ENCODE measurements around the gene ECI2. TPM values are rescaled to one million over a fixed set of nuclear protein-coding genes. Genes with fewer than 3 reads are reported as not detected.
A peak's percentile ranks its signal among the peaks of the same experiment; 100 is the strongest.

The ECI2 gene
- polyA plus RNA-seq, 2 donors = 7.1 to 19.5 TPM

DNA sequence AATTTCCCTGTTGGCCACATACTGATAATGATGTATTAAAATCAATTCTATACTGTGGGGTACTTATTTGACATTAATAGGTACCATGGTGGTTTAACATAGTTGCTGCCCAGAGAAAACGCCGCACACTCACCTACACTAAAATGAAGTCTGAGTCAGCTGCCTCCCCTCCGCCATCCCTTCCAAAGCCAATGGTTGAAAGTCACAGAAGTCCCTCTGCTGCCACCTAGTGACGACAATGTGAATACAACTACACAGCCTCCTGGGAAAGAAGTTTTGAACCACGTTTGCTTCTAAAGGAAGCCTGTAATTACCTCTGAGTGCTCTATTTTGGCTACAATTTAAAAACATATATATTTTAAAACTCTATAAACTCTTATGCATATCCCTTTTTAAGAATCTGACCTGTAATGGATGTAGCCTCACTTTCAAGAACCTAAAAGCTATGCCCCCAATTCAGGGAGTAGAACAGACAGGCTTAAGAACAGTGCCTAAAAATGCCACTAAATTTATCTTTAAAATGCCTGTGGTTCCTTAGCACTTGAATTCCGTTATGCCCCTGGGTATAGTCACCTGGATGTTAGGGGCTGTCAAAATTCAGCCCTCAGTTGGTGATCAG is 20.6 kb upstream of the ECI2 start:
- Histone ChIP-seq H3K4me3 (ENCODE audit: low read depth in 1 of 2, low read length in 2 of 2) (no peak overlapping the region), H3K27ac (ENCODE audit: low read depth in 2 of 2, low read length in 1 of 2) (no peak overlapping the region), H3K9me3 (ENCODE audit: control insufficient read depth in 2 of 2, insufficient read depth in 1 of 2, low read depth in 1 of 2, low read length in 1 of 2) (no peaks in the 10 kb centered on the region), H3K4me1 (ENCODE audit: control insufficient read depth in 2 of 2, insufficient read depth in 2 of 2, low read length in 1 of 2) (no peaks in the 10 kb centered on the region), H3K36me3 (ENCODE audit: control insufficient read depth in 2 of 2, insufficient read depth in 2 of 2, low read length in 1 of 2) (no peaks in the 10 kb centered on the region), H3K27me3 (ENCODE audit: control insufficient read depth in 1 of 2, insufficient read depth in 2 of 2, low read length in 2 of 2) (no peaks in the 10 kb centered on the region)
- 1 to 2% methylated on average over 6 of the region's 6 CpGs for WGBS, 2 donors

GRCh38 chr6:4153514-4153985 is 18.2 kb upstream of the ECI2 start:
- Histone ChIP-seq H3K9me3 (ENCODE audit: control insufficient read depth in 2 of 2, insufficient read depth in 1 of 2, low read depth in 1 of 2, low read length in 1 of 2) (no peaks in the 10 kb centered on the region), H3K4me3 (ENCODE audit: low read depth in 1 of 2, low read length in 2 of 2) (no peak overlapping the region), H3K36me3 (ENCODE audit: control insufficient read depth in 2 of 2, insufficient read depth in 2 of 2, low read length in 1 of 2) (no peaks in the 10 kb centered on the region), H3K4me1 (ENCODE audit: control insufficient read depth in 2 of 2, insufficient read depth in 2 of 2, low read length in 1 of 2) (no peaks in the 10 kb centered on the region), H3K27me3 (ENCODE audit: control insufficient read depth in 1 of 2, insufficient read depth in 2 of 2, low read length in 2 of 2) (no peaks in the 10 kb centered on the region), H3K27ac (ENCODE audit: low read depth in 2 of 2, low read length in 1 of 2) (no peak overlapping the region)
- 85 to 90% methylated on average over 6 of the region's 6 CpGs for WGBS, 2 donors

- Histone ChIP-seq H3K36me3 (ENCODE audit: control insufficient read depth in 2 of 2, insufficient read depth in 2 of 2, low read length in 1 of 2) (no peaks in the 10 kb centered on the region), H3K4me3 (ENCODE audit: low read depth in 1 of 2, low read length in 2 of 2) (no peak overlapping the region), H3K4me1 (ENCODE audit: control insufficient read depth in 2 of 2, insufficient read depth in 2 of 2, low read length in 1 of 2) (no peaks in the 10 kb centered on the region), H3K27me3 (ENCODE audit: control insufficient read depth in 1 of 2, insufficient read depth in 2 of 2, low read length in 2 of 2) (no peaks in the 10 kb centered on the region), H3K9me3 (ENCODE audit: control insufficient read depth in 2 of 2, insufficient read depth in 1 of 2, low read depth in 1 of 2, low read length in 1 of 2) (no peaks in the 10 kb centered on the region), H3K27ac (ENCODE audit: low read depth in 2 of 2, low read length in 1 of 2) (no peak overlapping the region)
- WGBS, 2 donors = 83 to 87% methylated on average over 2 of the region's 2 CpGs
Measured at GRCh38 chr6:4145083-4145482, 9.7 kb upstream of the ECI2 start.

- Histone ChIP-seq H3K4me1 (ENCODE audit: control insufficient read depth in 2 of 2, insufficient read depth in 2 of 2, low read length in 1 of 2) (no peaks in the 10 kb centered on the region), H3K36me3 (ENCODE audit: control insufficient read depth in 2 of 2, insufficient read depth in 2 of 2, low read length in 1 of 2) (no peaks in the 10 kb centered on the region), H3K4me3 (ENCODE audit: low read depth in 1 of 2, low read length in 2 of 2) (no peak overlapping the region), H3K27me3 (ENCODE audit: control insufficient read depth in 1 of 2, insufficient read depth in 2 of 2, low read length in 2 of 2) (no peaks in the 10 kb centered on the region), H3K9me3 (ENCODE audit: control insufficient read depth in 2 of 2, insufficient read depth in 1 of 2, low read depth in 1 of 2, low read length in 1 of 2) (no peaks in the 10 kb centered on the region), H3K27ac (ENCODE audit: low read depth in 2 of 2, low read length in 1 of 2) (no peak overlapping the region)
- WGBS, 2 donors = 76 to 83% methylated on average over 3 of the region's 3 CpGs
Measured at GRCh38 chr6:4139272-4139671, 3.9 kb upstream of the ECI2 start.

- no peaks in the 10 kb centered on the region for H3K27me3 ChIP-seq (ENCODE audit: control insufficient read depth in 1 of 2, insufficient read depth in 2 of 2, low read length in 2 of 2)
- H3K4me1 ChIP-seq (ENCODE audit: control insufficient read depth in 2 of 2, insufficient read depth in 2 of 2, low read length in 1 of 2) = peaks cover 0 to 2% of the 10 kb centered on the region in 2 donors
- no peak overlapping the region for H3K27ac ChIP-seq (ENCODE audit: low read depth in 2 of 2, low read length in 1 of 2)
- no peaks in the 10 kb centered on the region for H3K9me3 ChIP-seq (ENCODE audit: control insufficient read depth in 2 of 2, insufficient read depth in 1 of 2, low read depth in 1 of 2, low read length in 1 of 2)
- 83 to 87% methylated on average over 3 of the region's 3 CpGs for WGBS, 2 donors
- no peaks in the 10 kb centered on the region for H3K36me3 ChIP-seq (ENCODE audit: control insufficient read depth in 2 of 2, insufficient read depth in 2 of 2, low read length in 1 of 2)
- no peak overlapping the region for H3K4me3 ChIP-seq (ENCODE audit: low read depth in 1 of 2, low read length in 2 of 2)
Measured at GRCh38 chr6:4138186-4138585, 2.8 kb upstream of the ECI2 start.

DNA sequence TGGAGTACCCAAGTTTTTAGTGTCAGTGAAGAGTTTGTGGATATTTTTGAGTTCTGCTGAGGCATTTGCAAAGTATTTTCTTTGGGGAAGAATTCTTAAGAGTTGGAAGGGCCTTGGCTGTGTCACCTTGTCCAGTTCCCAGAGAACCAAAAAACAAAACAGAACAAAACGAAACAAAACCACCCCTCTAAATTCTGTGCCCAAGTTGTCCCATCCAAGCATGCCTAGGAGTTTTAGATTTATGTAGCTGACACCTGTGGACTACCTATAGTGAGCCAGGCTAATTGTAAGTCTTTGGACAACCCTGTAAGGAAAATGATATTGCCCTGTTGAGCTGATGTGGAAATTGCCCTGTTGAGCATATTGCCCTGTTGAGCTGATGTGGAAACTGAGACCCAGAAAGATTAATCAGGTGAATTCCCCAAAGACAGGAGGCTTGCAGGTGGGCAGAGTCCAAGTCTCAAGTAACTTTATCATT is 1.0 kb upstream of the ECI2 start:
- WGBS, 2 donors = 7 to 9% methylated on average over 1 of the region's 1 CpG
- H3K27me3 ChIP-seq (ENCODE audit: control insufficient read depth in 1 of 2, insufficient read depth in 2 of 2, low read length in 2 of 2) = no peaks in the 10 kb centered on the region

DNA sequence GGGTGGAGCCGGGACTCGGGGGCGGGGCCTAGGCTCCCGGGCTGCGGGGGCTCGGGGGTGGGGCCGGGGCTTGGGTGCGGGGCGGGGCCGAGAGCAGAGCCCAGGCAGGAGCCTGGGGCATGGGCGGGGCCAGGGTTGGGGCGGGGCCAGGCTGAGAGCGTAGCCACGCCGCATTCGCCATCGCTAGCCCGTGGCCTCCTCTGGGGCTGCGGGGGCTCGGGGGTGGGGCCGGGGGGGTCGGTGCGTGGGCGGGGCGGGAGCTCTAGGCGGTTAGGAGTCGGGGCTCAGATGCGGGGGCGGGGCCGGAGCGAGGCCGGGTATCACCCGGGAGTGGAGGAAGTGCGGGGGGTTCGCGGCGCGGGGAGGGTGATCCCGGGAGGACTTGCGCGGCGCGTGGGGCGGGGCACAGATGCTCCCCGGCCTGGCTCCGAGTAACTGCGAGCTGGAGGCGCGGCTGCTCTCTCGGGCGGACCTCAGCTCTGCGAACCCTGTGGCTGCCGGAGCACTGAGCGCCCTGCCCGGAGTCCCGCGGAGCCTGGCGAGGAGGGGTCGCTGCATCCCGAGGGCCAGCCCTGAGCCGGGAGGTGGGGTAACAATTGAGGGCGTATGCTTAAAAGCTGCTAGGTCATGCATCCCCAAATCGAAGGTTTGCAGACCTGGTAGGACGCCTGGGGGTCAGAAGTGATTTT is 434 bp upstream of the ECI2 start:
- peak overlapping the region; percentile 72 to 73 for H3K4me3 ChIP-seq (ENCODE audit: low read depth in 1 of 2, low read length in 2 of 2)
- 0 to 1% methylated on average over 39 to 64 of the region's 64 CpGs for whole genome bisulfite sequencing, 2 donors
- H3K36me3 ChIP-seq (ENCODE audit: control insufficient read depth in 2 of 2, insufficient read depth in 2 of 2, low read length in 1 of 2) = no peaks in the 10 kb centered on the region

More for the DNA sequence above, 1.0 kb upstream of the ECI2 start:
- peak overlapping the region; percentile 80 to 83 for H3K27ac ChIP-seq (ENCODE audit: low read depth in 2 of 2, low read length in 1 of 2)
- H3K36me3 ChIP-seq (ENCODE audit: control insufficient read depth in 2 of 2, insufficient read depth in 2 of 2, low read length in 1 of 2) = no peaks in the 10 kb centered on the region
- peaks cover 0 to 2% of the 10 kb centered on the region in 2 donors for H3K4me1 ChIP-seq (ENCODE audit: control insufficient read depth in 2 of 2, insufficient read depth in 2 of 2, low read length in 1 of 2)
- peak overlapping the region; percentile 72 to 73 for H3K4me3 ChIP-seq (ENCODE audit: low read depth in 1 of 2, low read length in 2 of 2)
- no peaks in the 10 kb centered on the region for H3K9me3 ChIP-seq (ENCODE audit: control insufficient read depth in 2 of 2, insufficient read depth in 1 of 2, low read depth in 1 of 2, low read length in 1 of 2)

DNA sequence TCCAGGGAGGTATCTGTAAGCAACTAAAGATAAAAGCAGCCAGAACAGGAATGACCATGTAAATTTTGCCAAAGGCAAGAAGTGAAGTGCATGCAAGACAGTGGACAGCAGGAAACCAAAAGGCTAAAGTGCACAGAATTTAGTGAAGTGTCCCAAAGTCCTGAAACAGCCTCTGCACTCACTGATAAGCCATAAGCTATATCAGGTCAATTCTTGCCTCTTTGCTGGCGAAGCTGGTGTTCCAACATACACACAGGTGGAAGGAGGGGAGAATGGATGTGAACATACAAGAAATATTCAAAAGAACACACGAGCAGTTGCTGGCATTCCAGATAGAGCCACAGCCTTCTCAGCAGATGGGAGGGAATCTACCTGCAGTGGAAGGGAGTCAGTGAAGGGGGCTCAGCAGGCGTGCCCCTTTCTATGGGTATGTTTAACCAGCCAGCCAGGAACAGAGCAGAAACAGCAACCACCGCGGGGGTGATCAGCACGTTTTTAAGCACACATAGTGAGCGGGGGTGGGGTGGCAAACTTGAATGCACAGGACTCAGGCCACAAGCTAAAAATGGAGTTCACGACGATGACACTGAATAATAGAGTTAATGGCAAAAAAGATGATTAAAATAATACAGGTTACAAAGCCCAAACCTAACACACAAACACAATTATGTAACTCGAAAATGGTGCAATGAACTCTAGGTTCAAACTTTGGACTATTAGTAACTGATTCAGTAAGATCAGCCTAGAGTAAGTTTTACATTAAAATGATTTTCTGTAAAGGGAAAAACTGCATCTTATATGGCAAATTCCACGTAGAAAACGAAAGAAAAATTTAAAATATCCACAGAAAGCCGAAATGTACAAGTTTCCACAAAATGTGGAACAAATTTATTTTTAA is 1.2 kb downstream of the ECI2 start:
- H3K36me3 ChIP-seq (ENCODE audit: control insufficient read depth in 2 of 2, insufficient read depth in 2 of 2, low read length in 1 of 2) = peaks cover 2 to 6% of the 10 kb centered on the region in 2 donors
- 14 to 16% methylated on average over 13 of the region's 13 CpGs for WGBS, 2 donors
- peak overlapping the region in 1 of 2 donors; percentile 72 for H3K4me3 ChIP-seq (ENCODE audit: low read depth in 1 of 2, low read length in 2 of 2)
- no peaks in the 10 kb centered on the region for H3K27me3 ChIP-seq (ENCODE audit: control insufficient read depth in 1 of 2, insufficient read depth in 2 of 2, low read length in 2 of 2)
- H3K27ac ChIP-seq (ENCODE audit: low read depth in 2 of 2, low read length in 1 of 2) = peak overlapping the region in 1 of 2 donors; percentile 19
- H3K4me1 ChIP-seq (ENCODE audit: control insufficient read depth in 2 of 2, insufficient read depth in 2 of 2, low read length in 1 of 2) = peaks cover 0 to 2% of the 10 kb centered on the region in 2 donors
- no peaks in the 10 kb centered on the region for H3K9me3 ChIP-seq (ENCODE audit: control insufficient read depth in 2 of 2, insufficient read depth in 1 of 2, low read depth in 1 of 2, low read length in 1 of 2)

More for the DNA sequence above, 434 bp upstream of the ECI2 start:
- no peaks in the 10 kb centered on the region for H3K9me3 ChIP-seq (ENCODE audit: control insufficient read depth in 2 of 2, insufficient read depth in 1 of 2, low read depth in 1 of 2, low read length in 1 of 2)
- H3K4me1 ChIP-seq (ENCODE audit: control insufficient read depth in 2 of 2, insufficient read depth in 2 of 2, low read length in 1 of 2) = peaks cover 0 to 2% of the 10 kb centered on the region in 2 donors
- H3K27ac ChIP-seq (ENCODE audit: low read depth in 2 of 2, low read length in 1 of 2) = peak overlapping the region; percentile 83 to 96
- H3K27me3 ChIP-seq (ENCODE audit: control insufficient read depth in 1 of 2, insufficient read depth in 2 of 2, low read length in 2 of 2) = no peaks in the 10 kb centered on the region

- Histone ChIP-seq H3K9me3 (ENCODE audit: control insufficient read depth in 2 of 2, insufficient read depth in 1 of 2, low read depth in 1 of 2, low read length in 1 of 2) (no peaks in the 10 kb centered on the region), H3K4me3 (ENCODE audit: low read depth in 1 of 2, low read length in 2 of 2) (no peak overlapping the region), H3K27me3 (ENCODE audit: control insufficient read depth in 1 of 2, insufficient read depth in 2 of 2, low read length in 2 of 2) (no peaks in the 10 kb centered on the region), H3K4me1 (ENCODE audit: control insufficient read depth in 2 of 2, insufficient read depth in 2 of 2, low read length in 1 of 2) (peaks cover 0 to 2% of the 10 kb centered on the region in 2 donors), H3K27ac (ENCODE audit: low read depth in 2 of 2, low read length in 1 of 2) (no peak overlapping the region), H3K36me3 (ENCODE audit: control insufficient read depth in 2 of 2, insufficient read depth in 2 of 2, low read length in 1 of 2) (peaks cover 2 to 6% of the 10 kb centered on the region in 2 donors)
- 77 to 88% methylated on average over 5 of the region's 5 CpGs for WGBS, 2 donors
Measured at GRCh38 chr6:4130357-4130987, 4.9 kb downstream of the ECI2 start.

Data from esophagus (tissue), 2 donors.